HepG2 (cell line): ENCODE results near the gene MAJIN.

Source experiments
- POLR2A ChIP-seq, 2 experiments: IDR thresholded peaks; 2 replicates each; pipeline ENCODE4 v1.6.1; 2011; ENCODE audit warnings: low read depth in 2 of 2, low read length in 2 of 2, mild to moderate bottlenecking in 1 of 2, moderate library complexity in 1 of 2; ENCODE audit not compliant: insufficient read depth in 1 of 2
- ZNF768 ChIP-seq: sonication (generic); formaldehyde crosslinking; IDR thresholded peaks from 2 replicates; pipeline ENCODE4 v1.4.0; 2020; ENCODE audit warnings: missing genetic modification reagents

- TF ChIP-seq ZNF768 (CRISPR knock-in tag) = no peak
- TF ChIP-seq POLR2A (IDR thresholded peaks at IDR 0.05; ENCODE audit: insufficient read depth in 1 of 2, low read depth in 2 of 2, low read length in 2 of 2) = no peak
These were observed 74.4 kb downstream of the MAJIN start for GRCh38 chr11:64897381-64898075.
